Sigmoid colon (tissue), 7 donors: ENCODE measurements around the gene ATP6V0E1. TPM values are rescaled to one million over a fixed set of nuclear protein-coding genes. Genes with fewer than 3 reads are reported as not detected.
A peak's percentile ranks its signal among the peaks of the same experiment; 100 is the strongest.

Source experiments
- DNase-seq: peaks from one replicate; pipeline ENCODE4 v3.0.0-alpha.2; 2019
- H3K27ac ChIP-seq, 4 donors: fragments of 200-600 bp; sonication (generic); one replicate each; pipeline ENCODE4 v1.5.1; 2016 to 2019; ENCODE audit warnings: mild to moderate bottlenecking in 1 of 4
- H3K27me3 ChIP-seq, 3 donors: fragments of 200-600 bp; sonication (generic); one replicate each; pipeline ENCODE4 v1.5.1; 2019; ENCODE audit warnings: mild to moderate bottlenecking in 1 of 3
- H3K36me3 ChIP-seq, 4 donors: fragments of 200-600 bp; sonication (generic); one replicate each; pipeline ENCODE4 v1.5.1; 2016 to 2019
- H3K4me1 ChIP-seq, 4 donors: fragments of 200-600 bp; sonication (generic); one replicate each; pipeline ENCODE4 v1.5.1; 2017 to 2019
- H3K4me3 ChIP-seq, 4 donors: fragments of 200-600 bp; sonication (generic); one replicate each; pipeline ENCODE4 v1.5.1; 2017 to 2019; ENCODE audit warnings: mild to moderate bottlenecking in 2 of 4, moderate library complexity in 1 of 4
- H3K9me3 ChIP-seq, 4 donors: fragments of 200-600 bp in 3 of 4; sonication (generic) in 3 of 4; one replicate each; pipeline versions ENCODE4 v1.5.1 to v1.6.1; 2013 to 2019
- CTCF ChIP-seq, 4 experiments: fragments of 450-650 bp in 3 of 4; fragments of 200-600 bp in 1 of 4; IDR thresholded peaks; one replicate each; pipeline ENCODE4 v1.5.1; 2016 to 2019; ENCODE audit warnings: antibody characterized with exemption in 4 of 4, mild to moderate bottlenecking in 3 of 4, moderate library complexity in 2 of 4
- EP300 ChIP-seq, 4 donors: sonication (generic); formaldehyde crosslinking; IDR thresholded peaks; one replicate each; pipeline ENCODE4 v1.6.1; 2017; ENCODE audit warnings: antibody characterized with exemption in 4 of 4
- POLR2A ChIP-seq, 2 donors: fragments of 450-650 bp; IDR thresholded peaks; one replicate each; pipeline ENCODE4 v1.6.1; 2016; ENCODE audit warnings: antibody characterized with exemption in 2 of 2, mild to moderate bottlenecking in 2 of 2, moderate library complexity in 2 of 2
- POLR2AphosphoS5 ChIP-seq, 4 donors: sonication (generic); formaldehyde crosslinking; IDR thresholded peaks; one replicate each; pipeline ENCODE4 v1.6.1; 2017; ENCODE audit warnings: antibody characterized with exemption in 4 of 4
- WGBS, 2 donors: extraction: QIAGEN DNeasy Blood & Tissue Kit; methylation state at CpG; one replicate each; pipeline ENCODE4 v1.1.7; 2013; 5-methylcytosine and 5-hydroxymethylcytosine counted together
- intact Hi-C: fragments of 100-400 bp; cut with DNase I; formaldehyde crosslinking; loops from one replicate; pipeline ENCODE4 v1.15.1; 2023
- polyA plus RNA-seq, 3 donors: library from polyadenylated mRNA; stranded (reverse); fragments of 200-250 nt; gene quantifications; one replicate each; pipeline ENCODE4 v1.2.3, GENCODE V29; 2013
- total RNA-seq, 4 donors: library from RNA; depleted of rRNA; stranded (reverse); fragments of >200 nt; gene quantifications; one replicate each; pipeline ENCODE4 v1.1.0, GENCODE V29; 2016
- donor health status: healthy with polysubstance abuse.
- donor health status: Bipolar disorder and iron deficiency.
- donor health status: healthy.

ATP6V0E1 gene
- total and polyA plus RNA-seq, 7 donors = 117 to 261 (median 154) TPM

GRCh38 chr5:173003360-173003759, 19.8 kb downstream of the ATP6V0E1 start:
- H3K4me1 ChIP-seq = peaks cover 0 to 37% (median 24%) of the 10 kb centered on the region in 4 donors
- H3K27me3 ChIP-seq = no peaks in the 10 kb centered on the region
- no peaks in the 10 kb centered on the region for H3K36me3 ChIP-seq
- no peaks in the 10 kb centered on the region for H3K9me3 ChIP-seq
- H3K4me3 ChIP-seq = no peak overlapping the region
- DNase-seq = no peak
- TF ChIP-seq CTCF (IDR thresholded peaks at IDR 0.05) (no peak), POLR2A (IDR thresholded peaks at IDR 0.05) (no peak)
- no peak overlapping the region for H3K27ac ChIP-seq
- intact Hi-C loops = no loop called here
- 84 to 89% methylated on average over 3 of the region's 3 CpGs for WGBS, 2 donors

GRCh38 chr5:173004013-173004412, 20.4 kb downstream of the ATP6V0E1 start:
- TF ChIP-seq CTCF (IDR thresholded peaks at IDR 0.05) (no peak), POLR2AphosphoS5 (IDR thresholded peaks at IDR 0.05) (no peak), POLR2A (IDR thresholded peaks at IDR 0.05) (no peak), EP300 (IDR thresholded peaks at IDR 0.05) (no peak)
- intact Hi-C loops = no loop called here
- no peaks in the 10 kb centered on the region for H3K27me3 ChIP-seq
- 75 to 83% methylated on average over 2 of the region's 2 CpGs for WGBS, 2 donors
- H3K36me3 ChIP-seq = no peaks in the 10 kb centered on the region
- H3K27ac ChIP-seq = no peak overlapping the region
- peaks cover 0 to 35% (median 24%) of the 10 kb centered on the region in 4 donors for H3K4me1 ChIP-seq
- no peak for DNase-seq
- no peaks in the 10 kb centered on the region for H3K9me3 ChIP-seq
- no peak overlapping the region for H3K4me3 ChIP-seq

DNA sequence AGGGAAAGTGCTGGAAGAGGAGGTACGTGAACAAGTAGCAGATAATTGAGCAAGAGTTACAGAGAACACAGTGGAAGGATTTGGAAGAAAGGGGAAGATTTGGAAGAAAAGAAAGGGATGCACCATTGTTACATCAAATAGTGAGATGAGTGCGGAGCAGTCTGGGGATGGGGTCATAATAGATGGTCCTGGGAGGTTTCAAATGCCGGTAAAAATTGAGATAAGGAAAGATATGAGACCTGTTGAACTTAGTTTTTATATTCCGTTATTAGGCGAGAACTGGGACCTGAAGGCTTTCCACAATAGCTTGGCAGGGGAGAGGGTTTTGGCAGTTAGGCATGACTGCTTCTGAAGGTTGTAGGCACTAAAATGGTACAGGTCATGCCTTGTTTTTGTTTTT, 20.9 kb downstream of the ATP6V0E1 start:
- H3K27me3 ChIP-seq = no peaks in the 10 kb centered on the region
- H3K9me3 ChIP-seq = no peaks in the 10 kb centered on the region
- H3K36me3 ChIP-seq = no peaks in the 10 kb centered on the region
- no peak overlapping the region for H3K4me3 ChIP-seq
- TF ChIP-seq CTCF (IDR thresholded peaks at IDR 0.05) (no peak), POLR2AphosphoS5 (IDR thresholded peaks at IDR 0.05) (no peak), POLR2A (IDR thresholded peaks at IDR 0.05) (no peak), EP300 (IDR thresholded peaks at IDR 0.05) (no peak)
- H3K27ac ChIP-seq = no peak overlapping the region
- DNase-seq = no peak
- H3K4me1 ChIP-seq = peaks cover 0 to 31% (median 22%) of the 10 kb centered on the region in 4 donors
- intact Hi-C loops = no loop called here
- 93 to 95% methylated on average over 5 of the region's 5 CpGs for WGBS, 2 donors

DNA sequence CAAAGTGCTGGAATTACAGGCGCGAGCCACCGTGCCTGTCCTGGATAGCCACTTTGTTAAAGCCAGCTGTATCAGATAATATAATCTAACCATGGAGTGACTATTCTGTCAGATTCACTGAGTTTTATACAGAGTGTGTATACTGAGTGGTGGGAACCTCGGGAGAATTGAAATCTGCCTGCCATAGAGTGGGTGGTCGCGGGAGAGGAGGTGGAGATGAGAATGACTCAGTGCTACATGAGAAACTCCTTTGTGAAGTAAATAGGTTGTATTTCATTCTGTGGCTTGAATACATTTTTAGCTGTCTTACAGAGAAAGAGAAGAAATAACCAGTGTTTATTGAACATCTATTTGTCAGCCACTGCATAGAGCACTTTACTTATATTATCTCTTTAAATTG, 26.4 kb downstream of the ATP6V0E1 start:
- no peak for TF ChIP-seq POLR2AphosphoS5 (IDR thresholded peaks at IDR 0.05)
- Histone ChIP-seq H3K27ac (no peak overlapping the region), H3K4me1 (peaks cover 0 to 22% (median 11%) of the 10 kb centered on the region in 4 donors)

GRCh38 chr5:173010547-173011464, 27.2 kb downstream of the ATP6V0E1 start:
- H3K27me3 ChIP-seq = no peaks in the 10 kb centered on the region
- no peak overlapping the region for H3K4me3 ChIP-seq
- H3K36me3 ChIP-seq = no peaks in the 10 kb centered on the region
- TF ChIP-seq POLR2A (IDR thresholded peaks at IDR 0.05) = no peak
- TF ChIP-seq POLR2AphosphoS5 (IDR thresholded peaks at IDR 0.05) = no peak
- no peak for TF ChIP-seq EP300 (IDR thresholded peaks at IDR 0.05)
- TF ChIP-seq CTCF (IDR thresholded peaks at IDR 0.05) = no peak
- peak; percentile 76 for DNase-seq
- H3K9me3 ChIP-seq = no peaks in the 10 kb centered on the region
- 70 to 83% methylated on average over 11 of the region's 11 CpGs for WGBS, 2 donors
- peaks cover 0 to 29% (median 17%) of the 10 kb centered on the region in 4 donors for H3K4me1 ChIP-seq
- peak overlapping the region in 1 of 4 donors; percentile 55 for H3K27ac ChIP-seq
- intact Hi-C loops = no loop called here

More for the DNA sequence above, 26.4 kb downstream of the ATP6V0E1 start:
- no peak for DNase-seq
- Histone ChIP-seq H3K27me3 (no peaks in the 10 kb centered on the region), H3K36me3 (no peaks in the 10 kb centered on the region), H3K9me3 (no peaks in the 10 kb centered on the region), H3K4me3 (no peak overlapping the region)
- WGBS, 2 donors = 83 to 87% methylated on average over 6 of the region's 6 CpGs
- intact Hi-C loops = no loop called here
